ENCODE results near the gene ARFGEF2. TPM values are rescaled to one million over a fixed set of nuclear protein-coding genes. Genes with fewer than 3 reads are reported as not detected.

The ARFGEF2 gene
- total RNA-seq, 1 experiment from 2014 or later: 22.2 TPM

DNA sequence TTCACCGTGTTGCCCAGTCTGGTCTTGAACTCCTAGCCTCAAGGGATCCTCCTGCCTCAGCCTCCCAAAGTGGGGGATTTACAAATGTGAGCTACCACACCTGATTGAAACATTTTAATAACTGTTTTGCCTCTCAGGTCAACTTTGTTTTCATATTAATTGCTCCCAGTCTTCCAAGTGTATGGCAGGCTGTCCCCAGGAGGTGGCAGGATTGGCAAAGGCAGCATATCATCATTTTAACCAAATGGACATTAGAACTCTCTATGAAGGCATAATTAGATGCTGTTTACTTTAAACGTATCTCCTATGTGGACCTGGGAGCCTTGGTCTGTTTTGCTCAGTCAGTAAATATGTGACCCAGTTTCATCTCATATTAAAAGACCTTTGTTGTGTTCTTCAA, 65.4 kb downstream of the ARFGEF2 start:
- Histone ChIP-seq H3K27me3 (ENCODE audit: insufficient read depth, low read length) (no peaks in the 10 kb centered on the region), H3K27ac (ENCODE audit: low read depth, low read length) (no peak overlapping the region), H3K79me2 (ENCODE audit: insufficient read depth, low read length) (no peaks in the 10 kb centered on the region), H2AFZ (ENCODE audit: low read depth, low read length, poor library complexity, severe bottlenecking) (no peak overlapping the region), H3K9me3 (ENCODE audit: control insufficient read depth in 1 of 2, insufficient read depth in 1 of 2, low read depth in 1 of 2, low read length in 2 of 2) (no peaks in the 10 kb centered on the region), H3K9me2 (ENCODE audit: insufficient read depth) (no peaks in the 10 kb centered on the region), H3K9ac (ENCODE audit: low read length) (no peak overlapping the region), H4K20me1 (ENCODE audit: insufficient read depth) (no peaks in the 10 kb centered on the region), H3K36me3 (ENCODE audit: control insufficient read depth in 1 of 2, insufficient read depth in 2 of 2, low read length in 2 of 2) (peaks cover 39% of the 10 kb centered on the region in 2 experiments; a peak in 3 of 4 replicates), H3K4me1 (ENCODE audit: control insufficient read depth in 1 of 2, insufficient read depth in 2 of 2, low read length in 2 of 2) (peaks cover 0 to 9% of the 10 kb centered on the region in 2 experiments; a peak in 2 of 4 replicates), H3K4me3 (replicated peaks in 1 of 2; ENCODE audit: low read depth in 1 of 2, low read length in 2 of 2) (no peak overlapping the region), H3K4me2 (ENCODE audit: low read length) (no peak overlapping the region)
- no peak for DNase-seq (ENCODE audit: low read depth, low spot score)
- intact Hi-C loops (cut with micrococcal nuclease): loop anchor here (2.0 kb wide), 1 partner anchor 230 kb away; no protein-coding TSS in a partner anchor
- TF ChIP-seq ZFX (IDR thresholded peaks at IDR 0.05) (no peak), CTCF (IDR thresholded peaks at IDR 0.05 in 2 of 3, conservative IDR thresholded peaks at IDR 0.05 in 1 of 3; ENCODE audit: borderline replicate concordance in 1 of 3, insufficient read depth in 1 of 3, low read depth in 2 of 3, low read length in 2 of 3) (peak; percentile 35 to 68 (median 66); a peak in 5 of 6 replicates), RAD21 (IDR thresholded peaks at IDR 0.05; ENCODE audit: low read depth) (peak; percentile 68)
- ChIA-PET CTCF (interaction anchor here (1.0 to 1.5 kb wide), 2 partner anchors 230 to 334 kb away, joined by 3 to 4 read pairs; no protein-coding TSS in a partner anchor), POLR2A (no interaction called here), RAD21 (ENCODE audit: low non-redundant PET in 1 of 2, low total read pairs in 2 of 2, uncharacterized antibody in 2 of 2, unreplicated experiment in 2 of 2) (no interaction called here)
- ATAC-seq: peak; percentile 74
- no TSS peak for BruUV-seq (replicated peaks)

- H2AFZ ChIP-seq (ENCODE audit: low read depth, low read length, poor library complexity, severe bottlenecking): no peak overlapping the region
- no peaks in the 10 kb centered on the region for H3K79me2 ChIP-seq (ENCODE audit: insufficient read depth, low read length)
- RAD21 ChIA-PET (ENCODE audit: low non-redundant PET in 1 of 2, low total read pairs in 2 of 2, uncharacterized antibody in 2 of 2, unreplicated experiment in 2 of 2): no interaction called here
- DNase-seq (ENCODE audit: low read depth, low spot score): no peak
- no peak for ATAC-seq
- no peak overlapping the region for H3K4me2 ChIP-seq (ENCODE audit: low read length)
- H3K27me3 ChIP-seq (ENCODE audit: insufficient read depth, low read length): no peaks in the 10 kb centered on the region
- no peak overlapping the region for H3K9ac ChIP-seq (ENCODE audit: low read length)
- no TSS peak for BruUV-seq (replicated peaks)
- intact Hi-C loops (cut with micrococcal nuclease): no loop called here
- POLR2A ChIA-PET: no interaction called here
- H3K4me1 ChIP-seq (ENCODE audit: control insufficient read depth in 1 of 2, insufficient read depth in 2 of 2, low read length in 2 of 2): no peaks in the 10 kb centered on the region
- no peaks in the 10 kb centered on the region for H3K9me3 ChIP-seq (ENCODE audit: control insufficient read depth in 1 of 2, insufficient read depth in 1 of 2, low read depth in 1 of 2, low read length in 2 of 2)
- peaks cover 47 to 48% of the 10 kb centered on the region in 2 experiments; a peak in 3 of 4 replicates for H3K36me3 ChIP-seq (ENCODE audit: control insufficient read depth in 1 of 2, insufficient read depth in 2 of 2, low read length in 2 of 2)
- no peak overlapping the region for H3K27ac ChIP-seq (ENCODE audit: low read depth, low read length)
- no peaks in the 10 kb centered on the region for H3K9me2 ChIP-seq (ENCODE audit: insufficient read depth)
- no peaks in the 10 kb centered on the region for H4K20me1 ChIP-seq (ENCODE audit: insufficient read depth)
- CTCF ChIA-PET: no interaction called here
- TF ChIP-seq EZH2 (IDR thresholded peaks at IDR 0.05) (no peak), REST (IDR thresholded peaks at IDR 0.05; ENCODE audit: low read depth) (no peak), CTCF (IDR thresholded peaks at IDR 0.05 in 2 of 3, conservative IDR thresholded peaks at IDR 0.05 in 1 of 3; ENCODE audit: borderline replicate concordance in 1 of 3, insufficient read depth in 1 of 3, low read depth in 2 of 3, low read length in 2 of 3) (no peak), ELF1 (IDR thresholded peaks at IDR 0.05; ENCODE audit: borderline replicate concordance, low read depth) (no peak), SP1 (IDR thresholded peaks at IDR 0.05; ENCODE audit: low read depth) (no peak)
- H3K4me3 ChIP-seq (replicated peaks in 1 of 2; ENCODE audit: low read depth in 1 of 2, low read length in 2 of 2): no peak overlapping the region
Observed at GRCh38 chr20:48990467-48990866, 69.0 kb downstream of the ARFGEF2 start.
